HepG2 (cell line): ENCODE data around the gene ZC3H4. TPM values are rescaled to one million over a fixed set of nuclear protein-coding genes. Genes with fewer than 3 reads are reported as not detected.
A peak's percentile ranks its signal among the peaks of the same experiment; 100 is the strongest.

ENCODE experiments used
- BCL6 ChIP-seq: IDR thresholded peaks from 2 replicates; pipeline ENCODE4 v1.6.1; 2016; ENCODE audit warnings: missing genetic modification reagents, missing compliant biosample characterization
- BRF2 ChIP-seq: sonication (generic); formaldehyde crosslinking; IDR thresholded peaks from 2 replicates; pipeline ENCODE4 v1.8.1; 2022; ENCODE audit warnings: mild to moderate bottlenecking, missing genetic modification reagents
- CHD4 ChIP-seq: fragments of 200-600 bp; sonication (generic); IDR thresholded peaks from 2 replicates; pipeline ENCODE4 v1.7.0; 2017; ENCODE audit warnings: mild to moderate bottlenecking, low read length, borderline replicate concordance
- ETV5 ChIP-seq: IDR thresholded peaks from 2 replicates; pipeline ENCODE4 v1.6.1; 2018; ENCODE audit warnings: missing biosample characterization, missing genetic modification reagents, inconsistent platforms, borderline replicate concordance
- HMG20B ChIP-seq: conservative IDR thresholded peaks from 2 replicates; pipeline ENCODE4 v1.6.1; 2016; ENCODE audit warnings: missing genetic modification reagents, missing compliant biosample characterization
- MAX ChIP-seq: IDR thresholded peaks from 2 replicates; pipeline ENCODE4 v1.6.1; 2012; ENCODE audit warnings: inconsistent platforms
- MED1 ChIP-seq: sonication (generic); formaldehyde crosslinking; IDR thresholded peaks from 2 replicates; pipeline ENCODE4 v1.4.0; 2020; ENCODE audit warnings: missing genetic modification reagents
- MTF2 ChIP-seq: sonication (generic); formaldehyde crosslinking; IDR thresholded peaks from 2 replicates; pipeline ENCODE4 v1.5.0; 2020; ENCODE audit warnings: missing genetic modification reagents, borderline replicate concordance
- NFKB2 ChIP-seq: sonication (generic); formaldehyde crosslinking; IDR thresholded peaks from 2 replicates; pipeline ENCODE4 v1.4.0; 2020; ENCODE audit warnings: missing genetic modification reagents, borderline replicate concordance
- PAXIP1 ChIP-seq: sonication (generic); formaldehyde crosslinking; conservative IDR thresholded peaks from 2 replicates; pipeline ENCODE4 v1.4.0; 2020; ENCODE audit warnings: mild to moderate bottlenecking, missing genetic modification reagents, moderate library complexity
- RBFOX2 ChIP-seq: fragments of 200-400 bp; formaldehyde crosslinking; IDR thresholded peaks from 2 replicates; pipeline ENCODE4 v1.6.1; 2017; ENCODE audit warnings: low read depth, mild to moderate bottlenecking, low read length
- SCMH1 ChIP-seq: sonication (generic); formaldehyde crosslinking; IDR thresholded peaks from 2 replicates; pipeline ENCODE4 v1.9.0; 2021; ENCODE audit warnings: missing genetic modification reagents, mild to moderate bottlenecking, borderline replicate concordance
- SMAD1 ChIP-seq: sonication (generic); formaldehyde crosslinking; IDR thresholded peaks from 2 replicates; pipeline ENCODE4 v1.4.0; 2020; ENCODE audit warnings: missing genetic modification reagents, low read depth, mild to moderate bottlenecking, borderline replicate concordance
- TCF12 ChIP-seq, 2 experiments: fragments of 450-650 bp in 1 of 2; sonication (generic) in 1 of 2; formaldehyde crosslinking in 1 of 2; IDR thresholded peaks; 2 replicates each; pipeline versions ENCODE4 v1.6.1 to v1.8.0; 2017 to 2022; ENCODE audit warnings: antibody characterized with exemption in 1 of 2, mild to moderate bottlenecking in 1 of 2, missing genetic modification reagents in 1 of 2, moderate library complexity in 1 of 2
- ZBTB1 ChIP-seq: sonication (generic); formaldehyde crosslinking; IDR thresholded peaks from 2 replicates; pipeline ENCODE4 v1.4.0; 2020; ENCODE audit warnings: missing genetic modification reagents, borderline replicate concordance
- ZBTB7A ChIP-seq: sonication (generic); formaldehyde crosslinking; IDR thresholded peaks from 2 replicates; pipeline ENCODE4 v1.8.0; 2022; ENCODE audit warnings: mild to moderate bottlenecking, missing genetic modification reagents
- ZFP90 ChIP-seq: sonication (generic); formaldehyde crosslinking; IDR thresholded peaks from 2 replicates; pipeline ENCODE4 v1.8.0; 2022; ENCODE audit warnings: missing genetic modification reagents, mild to moderate bottlenecking, inconsistent platforms, borderline replicate concordance
- ZNF672 ChIP-seq: sonication (generic); formaldehyde crosslinking; IDR thresholded peaks from 2 replicates; pipeline ENCODE4 v1.8.1; 2022; ENCODE audit warnings: missing genetic modification reagents
- polyA plus RNA-seq, 8 experiments: library from polyadenylated mRNA; depleted of rRNA in 3 of 8; stranded (reverse) in 7 of 8; unstranded in 1 of 8; fragments of >200 nt; fragmentation: Illumina TruSeq in 4 of 8; extraction: Trizol in 4 of 8; gene quantifications; 2 replicates each; pipeline versions ENCODE4 v1.2.1 to v1.2.3, GENCODE V29; 2011 to 2016; ENCODE audit warnings: low read depth in 4 of 8, missing spikeins in 1 of 8, mixed read lengths in 1 of 8; ENCODE audit not compliant: insufficient read depth in 1 of 8
- total RNA-seq, 5 experiments: library from RNA; depleted of rRNA; stranded (reverse); fragments of >200 nt; fragmentation: Illumina TruSeq; extraction: Trizol; gene quantifications; 2 replicates each; pipeline ENCODE4 v1.2.3, GENCODE V29; 2016; ENCODE audit warnings: low read depth in 1 of 5
- TF ChIP-seq, protein P1 (sequence below): sonication (generic); formaldehyde crosslinking; IDR thresholded peaks from 2 replicates; pipeline ENCODE4 v1.4.0; 2020; ENCODE audit warnings: missing genetic modification reagents; ENCODE audit errors: not compliant biosample characterization
- TF ChIP-seq, protein P2 (sequence below): sonication (generic); formaldehyde crosslinking; IDR thresholded peaks from 2 replicates; pipeline ENCODE4 v1.4.0; 2020; ENCODE audit warnings: missing genetic modification reagents

The ZC3H4 gene
- total and polyA plus RNA-seq, 2 of the 13 experiments (the other 11 are each of a cell fraction or from before 2014, with no cell fraction given): 1.8 to 10.7 TPM

DNA sequence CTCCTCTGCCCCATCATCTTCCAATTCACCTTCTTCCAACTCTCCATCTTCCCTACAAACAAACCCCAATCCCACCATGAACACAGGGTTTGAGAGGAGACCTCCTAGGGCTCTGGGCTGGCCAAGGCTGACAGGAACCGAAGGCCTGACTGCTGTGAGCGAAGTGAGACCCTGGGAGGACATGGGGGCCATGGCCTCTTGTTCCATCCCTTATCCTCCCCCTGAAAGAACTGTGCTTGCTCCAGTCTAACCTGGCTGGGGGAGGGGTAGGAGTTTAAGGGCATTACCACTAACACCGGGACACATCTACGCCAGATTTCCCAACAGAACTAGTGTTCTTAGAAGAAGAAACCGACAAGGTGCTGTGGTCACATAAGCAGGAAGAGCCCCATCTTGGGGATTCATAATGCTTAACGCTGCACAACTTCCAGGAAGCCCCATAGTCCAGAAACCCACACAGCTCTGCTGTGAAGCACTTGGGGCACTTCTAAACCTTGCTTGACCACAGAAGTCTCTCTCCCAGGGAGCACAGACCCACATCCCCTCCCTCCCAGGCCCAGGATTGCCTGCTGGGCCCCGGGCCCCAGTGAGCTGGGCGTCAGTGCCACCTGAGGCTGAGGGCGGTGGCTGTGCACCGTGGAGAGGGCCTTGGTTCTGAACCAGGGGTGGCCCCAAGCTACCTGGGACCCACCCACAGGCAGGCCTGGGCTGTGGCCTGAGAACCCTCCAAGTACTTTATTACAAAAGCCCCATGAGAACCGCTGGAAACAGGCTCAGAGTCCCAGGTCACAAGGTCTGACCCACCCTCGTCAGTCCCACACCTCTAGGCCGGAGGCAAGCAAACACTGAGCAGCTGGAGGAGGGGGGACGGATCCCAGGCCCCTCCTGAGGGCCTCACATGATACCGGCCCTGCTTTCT, 18.8 kb downstream of the ZC3H4 start (continued):
- TF ChIP-seq ETV5 (CRISPR knock-in tag) (peak; percentile 40; the same call in 1 of the 2 replicates), PAXIP1 (CRISPR knock-in tag) (peak; percentile 45), RBFOX2 (peak; percentile 59), HMG20B (CRISPR knock-in tag) (0 out of 2 replicates have a peak, but pooled peaks have one; percentile 39), BCL6 (CRISPR knock-in tag) (peak; percentile 53), BRF2 (CRISPR knock-in tag) (no peak), MAX (0 out of 2 replicates have a peak, but pooled peaks have one; percentile 33), MTF2 (CRISPR knock-in tag) (no peak), ZBTB1 (CRISPR knock-in tag) (no peak), SMAD1 (peak; percentile 41; the same call in 1 of the 2 replicates), ZFP90 (peak; percentile 63), ZBTB7A (CRISPR knock-in tag) (peak; percentile 60; the same call in 1 of the 2 replicates), CHD4 (no peak), SCMH1 (no peak), NFKB2 (CRISPR knock-in tag) (0 out of 2 replicates have a peak, but pooled peaks have one; percentile 27), ZNF672 (CRISPR knock-in tag) (no peak), MED1 (CRISPR knock-in tag) (peak; percentile 56; the same call in 1 of the 2 replicates), TCF12 (IDR thresholded peaks at IDR 0.05) (no peak), TCF12 (CRISPR knock-in tag; IDR thresholded peaks at IDR 0.05) (no peak)
- TF ChIP-seq, protein P1, sequence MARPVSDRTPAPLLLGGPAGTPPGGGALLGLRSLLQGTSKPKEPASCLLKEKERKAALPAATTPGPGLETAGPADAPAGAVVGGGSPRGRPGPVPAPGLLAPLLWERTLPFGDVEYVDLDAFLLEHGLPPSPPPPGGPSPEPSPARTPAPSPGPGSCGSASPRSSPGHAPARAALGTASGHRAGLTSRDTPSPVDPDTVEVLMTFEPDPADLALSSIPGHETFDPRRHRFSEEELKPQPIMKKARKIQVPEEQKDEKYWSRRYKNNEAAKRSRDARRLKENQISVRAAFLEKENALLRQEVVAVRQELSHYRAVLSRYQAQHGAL: no peak
- TF ChIP-seq, protein P2, sequence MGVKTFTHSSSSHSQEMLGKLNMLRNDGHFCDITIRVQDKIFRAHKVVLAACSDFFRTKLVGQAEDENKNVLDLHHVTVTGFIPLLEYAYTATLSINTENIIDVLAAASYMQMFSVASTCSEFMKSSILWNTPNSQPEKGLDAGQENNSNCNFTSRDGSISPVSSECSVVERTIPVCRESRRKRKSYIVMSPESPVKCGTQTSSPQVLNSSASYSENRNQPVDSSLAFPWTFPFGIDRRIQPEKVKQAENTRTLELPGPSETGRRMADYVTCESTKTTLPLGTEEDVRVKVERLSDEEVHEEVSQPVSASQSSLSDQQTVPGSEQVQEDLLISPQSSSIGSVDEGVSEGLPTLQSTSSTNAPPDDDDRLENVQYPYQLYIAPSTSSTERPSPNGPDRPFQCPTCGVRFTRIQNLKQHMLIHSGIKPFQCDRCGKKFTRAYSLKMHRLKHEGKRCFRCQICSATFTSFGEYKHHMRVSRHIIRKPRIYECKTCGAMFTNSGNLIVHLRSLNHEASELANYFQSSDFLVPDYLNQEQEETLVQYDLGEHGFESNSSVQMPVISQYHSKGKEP: no peak
